Tibial nerve (tissue), 3 donors: ENCODE results near the gene MS4A2.

Experiments
- CTCF ChIP-seq, 5 experiments: fragments of 200-600 bp in 3 of 5; fragments of 450-650 bp in 2 of 5; sonication (generic) in 3 of 5; IDR thresholded peaks; one replicate each; pipeline ENCODE4 v1.5.1; 2016 to 2019; ENCODE audit warnings: antibody characterized with exemption in 5 of 5, mild to moderate bottlenecking in 3 of 5, moderate library complexity in 2 of 5
- POLR2A ChIP-seq, 2 donors: fragments of 450-650 bp; IDR thresholded peaks; one replicate each; pipeline ENCODE4 v1.6.1; 2017; ENCODE audit warnings: antibody characterized with exemption in 2 of 2, mild to moderate bottlenecking in 2 of 2, moderate library complexity in 2 of 2

GRCh38 chr11:60133917-60134316 is 45.5 kb downstream of the MS4A2 start:
- TF ChIP-seq CTCF (IDR thresholded peaks at IDR 0.05) (no peak), POLR2A (IDR thresholded peaks at IDR 0.05) (no peak)
